NK-92 (cell line): ENCODE results near the gene CIB4.

ENCODE experiments used
- DNase-seq: peaks from one replicate; lab custom pipeline; 2025; ENCODE audit not compliant: unreplicated experiment; lab: John Stamatoyannopoulos, UW

The CIB4 gene

GRCh38 chr2:26644188-26644835, 3.1 kb upstream of the CIB4 start:
- no peak for DNase-seq

GRCh38 chr2:26642429-26642828, 1.3 kb upstream of the CIB4 start:
- DNase-seq, result no peak

GRCh38 chr2:26640331-26640745, 828 bp downstream of the CIB4 start:
- no peak for DNase-seq

- DNase-seq, result no peak
These were observed 1.4 kb downstream of the CIB4 start for GRCh38 chr2:26639685-26640243.

- DNase-seq, result no peak
These were observed 3.3 kb downstream of the CIB4 start for GRCh38 chr2:26637811-26638310.

- DNase-seq, result no peak
These were observed 4.2 kb downstream of the CIB4 start for GRCh38 chr2:26636935-26637334.

- DNase-seq, result no peak
These were observed 5.8 kb downstream of the CIB4 start for GRCh38 chr2:26635401-26635800.

GRCh38 chr2:26634636-26635230, 6.4 kb downstream of the CIB4 start:
- DNase-seq, result no peak

- DNase-seq, result no peak
These were observed 7.1 kb downstream of the CIB4 start for GRCh38 chr2:26633993-26634595.

- no peak for DNase-seq
These were observed 7.7 kb downstream of the CIB4 start for GRCh38 chr2:26633351-26633945.

- no peak for DNase-seq
These were observed 8.5 kb downstream of the CIB4 start for GRCh38 chr2:26632624-26633185.

- no peak for DNase-seq
These were observed 9.6 kb downstream of the CIB4 start for GRCh38 chr2:26631401-26632170.

- DNase-seq, result no peak
These were observed 10.4 kb downstream of the CIB4 start for GRCh38 chr2:26630669-26631360.

GRCh38 chr2:26630235-26630634, 10.9 kb downstream of the CIB4 start:
- no peak for DNase-seq

GRCh38 chr2:26629751-26630150, 11.4 kb downstream of the CIB4 start:
- no peak for DNase-seq

- DNase-seq, result no peak
These were observed 11.9 kb downstream of the CIB4 start for GRCh38 chr2:26629346-26629630.

GRCh38 chr2:26628561-26629345, 12.4 kb downstream of the CIB4 start:
- no peak for DNase-seq

GRCh38 chr2:26627350-26628105, 13.6 kb downstream of the CIB4 start:
- no peak for DNase-seq

- DNase-seq, result no peak
These were observed 14.6 kb downstream of the CIB4 start for GRCh38 chr2:26626606-26627005.
